Activated T-cell treated with anti-CD3 and anti-CD28 coated beads for 1 hour (primary cell): Measurements from ENCODE around the gene GLYR1.

Experiments
- DNase-seq: peaks from one replicate; pipeline ENCODE4 v3.0.0-alpha.2; 2020; ENCODE audit warnings: low read depth

Gene GLYR1

GRCh38 chr16:4879049-4879448, 32.0 kb upstream of the GLYR1 start:
- no peak for DNase-seq

GRCh38 chr16:4877380-4877685, 30.2 kb upstream of the GLYR1 start:
- DNase-seq: no peak

GRCh38 chr16:4876646-4877379, 29.7 kb upstream of the GLYR1 start:
- DNase-seq: no peak

GRCh38 chr16:4874666-4875065, 27.6 kb upstream of the GLYR1 start:
- no peak for DNase-seq

- no peak for DNase-seq
These were observed 26.0 kb upstream of the GLYR1 start for GRCh38 chr16:4873091-4873490.

- no peak for DNase-seq
These were observed 24.0 kb upstream of the GLYR1 start for GRCh38 chr16:4871071-4871470.

GRCh38 chr16:4870138-4870671, 23.1 kb upstream of the GLYR1 start:
- no peak for DNase-seq

GRCh38 chr16:4869147-4869805, 22.2 kb upstream of the GLYR1 start:
- no peak for DNase-seq

GRCh38 chr16:4868535-4868934, 21.4 kb upstream of the GLYR1 start:
- no peak for DNase-seq

- DNase-seq: no peak
These were observed 20.9 kb upstream of the GLYR1 start for GRCh38 chr16:4868026-4868425.

- no peak for DNase-seq
These were observed 19.5 kb upstream of the GLYR1 start for GRCh38 chr16:4866586-4866985.

- DNase-seq: no peak
These were observed 18.3 kb upstream of the GLYR1 start for GRCh38 chr16:4865231-4865860.

GRCh38 chr16:4864728-4865127, 17.6 kb upstream of the GLYR1 start:
- DNase-seq: no peak

- no peak for DNase-seq
These were observed 15.6 kb upstream of the GLYR1 start for GRCh38 chr16:4862639-4863038.

- DNase-seq: no peak
These were observed 13.7 kb upstream of the GLYR1 start for GRCh38 chr16:4860727-4861342.

GRCh38 chr16:4859900-4860255, 12.8 kb upstream of the GLYR1 start:
- DNase-seq: no peak

GRCh38 chr16:4859190-4859899, 12.3 kb upstream of the GLYR1 start:
- DNase-seq: no peak

GRCh38 chr16:4855804-4856203, 8.7 kb upstream of the GLYR1 start:
- DNase-seq: no peak

GRCh38 chr16:4855371-4855770, 8.3 kb upstream of the GLYR1 start:
- DNase-seq: no peak

- DNase-seq: no peak
These were observed 5.3 kb upstream of the GLYR1 start for GRCh38 chr16:4852221-4852872.

- no peak for DNase-seq
These were observed 3.1 kb upstream of the GLYR1 start for GRCh38 chr16:4850211-4850610.
